ENCODE results near the gene CMTM8.
A peak's percentile ranks its signal among the peaks of the same experiment; 100 is the strongest.

CMTM8 gene

DNA sequence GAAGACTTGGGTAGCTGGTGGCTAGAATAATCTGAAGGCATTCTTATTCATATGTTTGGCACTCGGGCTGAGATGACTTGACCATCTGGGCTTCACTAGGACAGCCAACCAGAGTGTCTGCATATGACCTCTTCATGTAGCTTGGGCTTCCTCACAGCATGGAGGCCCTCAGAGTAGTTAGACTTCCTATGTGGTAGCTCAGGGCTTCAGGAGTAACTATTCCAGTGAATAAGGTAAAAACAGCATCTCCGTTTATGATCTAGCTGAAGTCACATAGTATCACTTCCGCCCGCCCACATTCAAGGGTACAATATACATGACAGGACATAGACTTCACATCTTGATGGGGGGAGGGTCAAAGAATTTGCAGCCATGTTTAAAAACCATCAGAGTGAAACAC is 18.9 kb upstream of the CMTM8 start:
- H3K4me1 ChIP-seq (ENCODE audit: low read length): peaks cover 15% of the 10 kb centered on the region
- H3K36me3 ChIP-seq (replicated peaks; ENCODE audit: low read depth, low read length): no peaks in the 10 kb centered on the region
- H3K27me3 ChIP-seq (ENCODE audit: low read depth, low read length): peaks cover 6% of the 10 kb centered on the region; the same call in 1 of the 2 replicates
- TF ChIP-seq EZH2phosphoT487 (IDR thresholded peaks at IDR 0.05; ENCODE audit: low read depth) (no peak), CTCF (IDR thresholded peaks at IDR 0.05; ENCODE audit: low read depth, low read length) (no peak)
- no peak overlapping the region for H3K9ac ChIP-seq (ENCODE audit: low read length)
- H3K4me2 ChIP-seq (ENCODE audit: low read length): no peak overlapping the region
- no peaks in the 10 kb centered on the region for H3K79me2 ChIP-seq (ENCODE audit: low read length)
- no peaks in the 10 kb centered on the region for H3K9me3 ChIP-seq (ENCODE audit: insufficient read depth, low read length)
- no peak overlapping the region for H3K4me3 ChIP-seq (ENCODE audit: low read length)
- H3K27ac ChIP-seq (ENCODE audit: low read length): no peak overlapping the region
- H2AFZ ChIP-seq (ENCODE audit: low read depth, low read length): peak overlapping the region; percentile 71; the same call in 1 of the 2 replicates
- no peaks in the 10 kb centered on the region for H4K20me1 ChIP-seq (ENCODE audit: insufficient read depth, low read length)

DNA sequence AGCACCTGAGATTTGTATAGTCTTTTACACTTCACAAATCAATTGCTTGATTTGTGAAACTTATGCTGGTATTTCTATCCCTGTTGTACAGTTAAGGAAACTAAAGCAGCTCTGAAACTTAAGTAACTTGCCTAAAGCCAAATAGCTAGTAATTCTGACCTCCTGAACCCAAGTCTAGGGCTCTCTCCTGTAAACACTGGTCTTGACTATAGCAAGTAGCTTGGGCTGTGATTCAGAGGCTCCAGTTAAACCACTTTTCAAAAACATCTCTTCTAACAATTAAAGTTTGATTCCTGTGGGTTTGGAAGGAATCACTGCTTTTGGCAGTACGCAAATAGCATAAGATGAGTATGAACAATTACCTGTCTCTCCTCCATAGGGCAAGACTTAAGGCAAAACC is 18.5 kb upstream of the CMTM8 start:
- H3K36me3 ChIP-seq (replicated peaks; ENCODE audit: low read depth, low read length): no peaks in the 10 kb centered on the region
- H3K79me2 ChIP-seq (ENCODE audit: low read length): no peaks in the 10 kb centered on the region
- no peak overlapping the region for H3K4me2 ChIP-seq (ENCODE audit: low read length)
- no peaks in the 10 kb centered on the region for H4K20me1 ChIP-seq (ENCODE audit: insufficient read depth, low read length)
- TF ChIP-seq CTCF (IDR thresholded peaks at IDR 0.05; ENCODE audit: low read depth, low read length) (no peak), EZH2phosphoT487 (IDR thresholded peaks at IDR 0.05; ENCODE audit: low read depth) (no peak)
- H3K4me3 ChIP-seq (ENCODE audit: low read length): no peak overlapping the region
- peak overlapping the region; percentile 71; the same call in 1 of the 2 replicates for H2AFZ ChIP-seq (ENCODE audit: low read depth, low read length)
- H3K27me3 ChIP-seq (ENCODE audit: low read depth, low read length): peaks cover 6% of the 10 kb centered on the region; the same call in 1 of the 2 replicates
- H3K9me3 ChIP-seq (ENCODE audit: insufficient read depth, low read length): no peaks in the 10 kb centered on the region
- no peak overlapping the region for H3K27ac ChIP-seq (ENCODE audit: low read length)
- H3K9ac ChIP-seq (ENCODE audit: low read length): no peak overlapping the region
- H3K4me1 ChIP-seq (ENCODE audit: low read length): peaks cover 15% of the 10 kb centered on the region

- peaks cover 6% of the 10 kb centered on the region; the same call in 1 of the 2 replicates for H3K27me3 ChIP-seq (ENCODE audit: low read depth, low read length)
- H3K36me3 ChIP-seq (replicated peaks; ENCODE audit: low read depth, low read length): no peaks in the 10 kb centered on the region
- no peak overlapping the region for H3K4me2 ChIP-seq (ENCODE audit: low read length)
- H3K4me3 ChIP-seq (ENCODE audit: low read length): no peak overlapping the region
- no peak overlapping the region for H3K27ac ChIP-seq (ENCODE audit: low read length)
- no peaks in the 10 kb centered on the region for H3K9me3 ChIP-seq (ENCODE audit: insufficient read depth, low read length)
- no peak for TF ChIP-seq EZH2phosphoT487 (IDR thresholded peaks at IDR 0.05; ENCODE audit: low read depth)
- no peak for TF ChIP-seq CTCF (IDR thresholded peaks at IDR 0.05; ENCODE audit: low read depth, low read length)
- no peak overlapping the region for H3K9ac ChIP-seq (ENCODE audit: low read length)
- no peaks in the 10 kb centered on the region for H3K79me2 ChIP-seq (ENCODE audit: low read length)
- peaks cover 7% of the 10 kb centered on the region; the same call in 1 of the 2 replicates for H3K4me1 ChIP-seq (ENCODE audit: low read length)
- H4K20me1 ChIP-seq (ENCODE audit: insufficient read depth, low read length): no peaks in the 10 kb centered on the region
- H2AFZ ChIP-seq (ENCODE audit: low read depth, low read length): no peak overlapping the region
These were observed 15.5 kb upstream of the CMTM8 start for GRCh38 chr3:32222950-32223349.

DNA sequence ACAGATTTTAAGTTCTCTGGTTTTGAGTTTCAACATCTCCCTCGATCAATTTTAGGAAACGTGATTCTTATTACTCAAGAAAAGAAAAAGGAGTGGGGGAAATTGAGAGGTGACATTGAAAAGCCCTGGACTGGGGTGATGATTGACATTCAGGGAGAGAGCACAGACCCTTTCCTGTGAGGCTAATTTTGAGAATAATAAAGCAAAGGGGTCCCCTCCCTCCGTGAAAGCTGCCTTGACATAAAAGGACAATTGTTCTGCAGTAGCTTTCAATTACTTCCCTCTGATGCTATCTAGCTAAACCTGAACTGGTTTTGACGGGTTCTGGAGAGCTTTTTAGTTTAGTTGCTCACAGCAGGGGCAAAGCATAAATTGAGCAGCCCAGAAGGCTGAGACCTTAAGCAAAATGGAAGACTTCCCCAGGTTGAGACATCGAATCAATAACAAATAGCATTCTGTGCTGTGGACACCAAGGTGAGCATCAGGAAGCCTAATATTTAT is 14.4 kb upstream of the CMTM8 start:
- H3K27ac ChIP-seq (ENCODE audit: low read length): no peak overlapping the region
- H2AFZ ChIP-seq (ENCODE audit: low read depth, low read length): no peak overlapping the region
- TF ChIP-seq EZH2phosphoT487 (IDR thresholded peaks at IDR 0.05; ENCODE audit: low read depth) (no peak), CTCF (IDR thresholded peaks at IDR 0.05; ENCODE audit: low read depth, low read length) (no peak)
- H3K4me3 ChIP-seq (ENCODE audit: low read length): no peak overlapping the region
- H3K36me3 ChIP-seq (replicated peaks; ENCODE audit: low read depth, low read length): no peaks in the 10 kb centered on the region
- H4K20me1 ChIP-seq (ENCODE audit: insufficient read depth, low read length): no peaks in the 10 kb centered on the region
- H3K4me1 ChIP-seq (ENCODE audit: low read length): peaks cover 7% of the 10 kb centered on the region; the same call in 1 of the 2 replicates
- no peaks in the 10 kb centered on the region for H3K9me3 ChIP-seq (ENCODE audit: insufficient read depth, low read length)
- H3K4me2 ChIP-seq (ENCODE audit: low read length): no peak overlapping the region
- peaks cover 6% of the 10 kb centered on the region; the same call in 1 of the 2 replicates for H3K27me3 ChIP-seq (ENCODE audit: low read depth, low read length)
- H3K9ac ChIP-seq (ENCODE audit: low read length): no peak overlapping the region
- H3K79me2 ChIP-seq (ENCODE audit: low read length): no peaks in the 10 kb centered on the region

All from OCI-LY3 (cell line).